Measurements from ENCODE around the gene UBL7. TPM values are rescaled to one million over a fixed set of nuclear protein-coding genes. Genes with fewer than 3 reads are reported as not detected.
A peak's percentile ranks its signal among the peaks of the same experiment; 100 is the strongest.

UBL7 gene
- total and polyA plus RNA-seq, 2 donors (not counting 1 experiment from before 2014, with no cell fraction given) = 44.4 to 73.9 TPM

- ATAC-seq (ENCODE audit: low read depth) (no peak), DNase-seq (peak; percentile 75)
- H3K9me3 ChIP-seq (ENCODE audit: control extremely low read depth in 1 of 3, control insufficient read depth in 2 of 3, insufficient read depth in 1 of 3, low read length in 2 of 3) = peaks cover 0 to 4% (median 0%) of the 10 kb centered on the region in 3 donors
- Mint-ChIP-seq H3K4me3 (peak overlapping the region; percentile 75), H3K4me1 (peaks cover 94% of the 10 kb centered on the region), H3K27me3 (no peaks in the 10 kb centered on the region), H3K27ac (peak overlapping the region; percentile 84), H3K9me3 (ENCODE audit: insufficient read depth) (no peaks in the 10 kb centered on the region)
- no peak overlapping the region for H3K9ac ChIP-seq (ENCODE audit: low read length)
- ChIA-PET CTCF (interaction anchor here (1.1 to 9.5 kb wide), 6 partner anchors 9 to 398 kb away, joined by 3 to 153 read pairs (median 6); no protein-coding TSS in a partner anchor), POLR2A (interaction anchor here (0.7 to 8.4 kb wide), 4 partner anchors 16 to 383 kb away, joined by 3 to 64 read pairs (median 8); no protein-coding TSS in a partner anchor)
- H3K27me3 ChIP-seq (replicated peaks in 1 of 4; ENCODE audit: control extremely low read depth in 1 of 4, control insufficient read depth in 3 of 4, insufficient read depth in 4 of 4, low read length in 3 of 4) = no peaks in the 10 kb centered on the region
- no peak overlapping the region for H2AFZ ChIP-seq (ENCODE audit: insufficient read depth, low read depth, low read length, poor library complexity, severe bottlenecking)
- peaks cover 10% of the 10 kb centered on the region for H3K79me2 ChIP-seq (ENCODE audit: control insufficient read depth, insufficient read depth, low read length)
- H3K4me1 ChIP-seq (ENCODE audit: control insufficient read depth in 2 of 2, insufficient read depth in 2 of 2, low read length in 2 of 2) = peaks cover 97 to 99% of the 10 kb centered on the region in 2 donors
- H3K27ac ChIP-seq (ENCODE audit: low read length in 2 of 2) = peak overlapping the region; percentile 76 to 96
- intact Hi-C loops (cut with micrococcal nuclease) = no loop called here
- TF ChIP-seq CTCF (IDR thresholded peaks at IDR 0.05) = no peak
- TF ChIP-seq EZH2 (IDR thresholded peaks at IDR 0.05; ENCODE audit: borderline replicate concordance, insufficient read depth, low read depth, low read length, poor library complexity, severe bottlenecking) = no peak
- no peaks in the 10 kb centered on the region for H4K20me1 ChIP-seq (ENCODE audit: control insufficient read depth, insufficient read depth, low read length, poor library complexity, severe bottlenecking)
- peak overlapping the region; percentile 80 for H3K4me2 ChIP-seq (replicated peaks; ENCODE audit: low read depth, low read length, poor library complexity, severe bottlenecking)
- WGBS (ENCODE audit: insufficient coverage) = 57% methylated on average over 4 of the region's 11 CpGs
- no peaks in the 10 kb centered on the region for H3K36me3 ChIP-seq (replicated peaks in 1 of 2; ENCODE audit: control extremely low read depth in 1 of 2, control insufficient read depth in 1 of 2, extremely low read depth in 1 of 2, insufficient read depth in 2 of 2, low read length in 1 of 2)
- no peak overlapping the region for H3K4me3 ChIP-seq (ENCODE audit: control extremely low read depth in 1 of 5, extremely low read depth in 1 of 5, insufficient read depth in 1 of 5, low read depth in 2 of 5, low read length in 4 of 5)
Measured at GRCh38 chr15:74400915-74401757, 59.8 kb downstream of the UBL7 start.

Measured in B cell (primary cell).